Activated T-cell treated with anti-CD3 and anti-CD28 coated beads for 4 hours (primary cell): ENCODE data around the gene SLC4A7.
A peak's percentile ranks its signal among the peaks of the same experiment; 100 is the strongest.
"Not testable (repeated sequence)": the region's sequence is repeated elsewhere in the genome, so short reads cannot be mapped to it uniquely, and the experiment has no call there.

Experiments
- DNase-seq: peaks from one replicate; pipeline ENCODE4 v3.0.0-alpha.2; 2020

Gene SLC4A7

GRCh38 chr3:27484015-27484844, at the start of gene SLC4A7:
SLC4A7 (minus strand) TSS chr3:27484384; CDS start chr3:27484126, 258 bp downstream.
- DNase-seq: peak; percentile 99

GRCh38 chr3:27533261-27533607, 49.0 kb upstream of the SLC4A7 start:
- no peak for DNase-seq

- DNase-seq: no peak
Measured at GRCh38 chr3:27532426-27533260, 48.5 kb upstream of the SLC4A7 start.

GRCh38 chr3:27531193-27531751, 47.1 kb upstream of the SLC4A7 start:
- not testable (repeated sequence) for DNase-seq

- DNase-seq: no peak
Measured at GRCh38 chr3:27528791-27529190, 44.6 kb upstream of the SLC4A7 start.

- DNase-seq: no peak
Measured at GRCh38 chr3:27526614-27527315, 42.6 kb upstream of the SLC4A7 start.

GRCh38 chr3:27521872-27522265, 37.7 kb upstream of the SLC4A7 start:
- DNase-seq: no peak

- no peak for DNase-seq
Measured at GRCh38 chr3:27521179-27521871, 37.1 kb upstream of the SLC4A7 start.

- DNase-seq: no peak
Measured at GRCh38 chr3:27511724-27512422, 27.7 kb upstream of the SLC4A7 start.

GRCh38 chr3:27509376-27509775, 25.2 kb upstream of the SLC4A7 start:
- no peak for DNase-seq

GRCh38 chr3:27508424-27508823, 24.2 kb upstream of the SLC4A7 start:
- no peak for DNase-seq

- DNase-seq: no peak
Measured at GRCh38 chr3:27507515-27508266, 23.5 kb upstream of the SLC4A7 start.

GRCh38 chr3:27507111-27507510, 22.9 kb upstream of the SLC4A7 start:
- DNase-seq: no peak

- no peak for DNase-seq
Measured at GRCh38 chr3:27504749-27505148, 20.6 kb upstream of the SLC4A7 start.

GRCh38 chr3:27503526-27503925, 19.3 kb upstream of the SLC4A7 start:
- no peak for DNase-seq

- no peak for DNase-seq
Measured at GRCh38 chr3:27501759-27502158, 17.6 kb upstream of the SLC4A7 start.

- no peak for DNase-seq
Measured at GRCh38 chr3:27500986-27501385, 16.8 kb upstream of the SLC4A7 start.

GRCh38 chr3:27500035-27500434, 15.9 kb upstream of the SLC4A7 start:
- no peak for DNase-seq

GRCh38 chr3:27494784-27495183, 10.6 kb upstream of the SLC4A7 start:
- DNase-seq: no peak

- DNase-seq: no peak
Measured at GRCh38 chr3:27488821-27489220, 4.6 kb upstream of the SLC4A7 start.

GRCh38 chr3:27487383-27487782, 3.2 kb upstream of the SLC4A7 start:
- DNase-seq: no peak
